Cerebellar nuclear complex (tissue), 1 donor: ENCODE data around the gene FAM111B.

Source experiments
- DNase-seq, 2 experiments: peaks; one replicate each; lab custom pipeline; 2025; lab: John Stamatoyannopoulos, UW

FAM111B gene

GRCh38 chr11:59158206-59159068, 51.4 kb downstream of the FAM111B start:
- peak in 1 of 2 experiments; percentile 8 for DNase-seq

- no peak for DNase-seq
Observed at GRCh38 chr11:59164028-59164427, 57.0 kb downstream of the FAM111B start.

DNA sequence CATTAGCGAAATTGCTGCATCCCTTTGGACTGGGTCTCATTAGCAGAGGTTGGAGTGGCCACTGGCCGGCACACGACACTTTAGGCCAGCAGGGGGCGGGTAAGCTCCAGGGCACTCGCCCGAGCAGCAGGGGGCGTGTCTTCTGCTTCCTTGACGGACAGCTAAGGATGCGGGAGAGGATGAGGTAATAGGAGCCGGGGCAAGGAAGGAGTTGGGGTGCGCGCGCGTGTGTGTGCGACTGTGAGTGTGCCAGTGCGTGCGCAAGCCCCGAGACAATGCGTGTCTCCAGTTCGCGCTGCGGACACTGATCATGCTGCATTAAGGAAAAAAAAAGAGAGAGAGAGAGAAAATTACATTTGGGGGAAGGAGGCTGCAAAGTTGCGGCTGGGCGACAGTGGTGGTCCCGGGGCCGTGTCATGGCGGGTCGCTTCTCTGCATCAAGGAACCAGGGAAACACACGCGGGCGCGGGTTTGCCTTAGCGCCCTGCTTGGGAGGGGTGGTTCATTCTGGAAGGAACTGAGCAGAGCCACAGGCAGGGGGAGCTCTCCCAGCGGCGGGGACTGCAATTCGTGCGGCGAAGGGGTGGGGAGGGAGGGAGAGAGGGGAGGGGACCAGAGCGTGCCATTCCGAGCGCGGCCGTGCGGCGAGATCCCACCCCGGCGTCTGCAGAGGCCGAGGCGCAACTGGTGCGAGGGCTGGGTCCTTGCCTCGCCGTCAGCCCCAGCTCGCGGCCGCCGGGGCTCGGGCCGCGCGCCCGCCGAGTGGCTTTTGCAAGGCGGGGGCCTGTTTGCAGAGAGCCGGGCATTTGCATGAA, 64.7 kb downstream of the FAM111B start, which contains the start of gene DTX4:
Gene DTX4 (plus strand): TSS at position 625 of the 815 bp plus-strand sequence. CDS start 464 bp downstream, outside the sequence.
- DNase-seq = peak; percentile 73 to 86

DNA sequence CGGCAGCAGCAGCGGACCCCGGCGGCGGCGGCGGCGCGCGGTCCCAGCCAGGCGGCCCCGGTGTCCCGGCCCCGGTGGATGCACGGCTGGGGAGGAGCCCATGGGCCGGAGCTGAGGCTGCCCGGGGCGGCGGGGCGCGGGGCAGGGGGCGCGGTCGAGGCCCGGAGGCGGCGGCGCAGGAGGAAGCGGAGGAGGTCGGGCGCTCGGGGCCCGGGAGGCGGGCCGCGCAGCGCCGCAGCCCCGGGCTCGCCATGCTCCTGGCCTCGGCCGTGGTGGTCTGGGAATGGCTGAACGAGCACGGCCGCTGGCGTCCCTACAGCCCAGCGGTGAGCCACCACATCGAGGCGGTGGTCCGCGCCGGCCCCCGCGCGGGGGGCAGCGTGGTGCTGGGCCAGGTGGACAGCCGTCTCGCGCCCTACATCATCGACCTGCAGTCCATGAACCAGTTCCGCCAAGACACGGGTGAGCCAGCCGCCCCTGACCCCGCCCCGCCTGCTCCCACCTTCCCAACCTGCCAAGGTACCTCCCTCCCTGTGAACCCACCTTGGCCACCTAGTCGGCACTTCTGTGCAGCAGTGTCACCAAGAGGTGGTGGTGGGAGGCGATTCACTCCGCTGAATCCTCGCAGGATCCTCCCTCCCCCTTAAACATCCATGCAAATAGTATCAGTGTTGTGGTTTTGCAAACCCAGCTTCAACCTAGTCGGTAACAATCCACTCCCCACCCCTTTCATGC, 65.5 kb downstream of the FAM111B start:
- DNase-seq = no peak

- DNase-seq = no peak
Observed at GRCh38 chr11:59173080-59173963, 66.3 kb downstream of the FAM111B start.

DNA sequence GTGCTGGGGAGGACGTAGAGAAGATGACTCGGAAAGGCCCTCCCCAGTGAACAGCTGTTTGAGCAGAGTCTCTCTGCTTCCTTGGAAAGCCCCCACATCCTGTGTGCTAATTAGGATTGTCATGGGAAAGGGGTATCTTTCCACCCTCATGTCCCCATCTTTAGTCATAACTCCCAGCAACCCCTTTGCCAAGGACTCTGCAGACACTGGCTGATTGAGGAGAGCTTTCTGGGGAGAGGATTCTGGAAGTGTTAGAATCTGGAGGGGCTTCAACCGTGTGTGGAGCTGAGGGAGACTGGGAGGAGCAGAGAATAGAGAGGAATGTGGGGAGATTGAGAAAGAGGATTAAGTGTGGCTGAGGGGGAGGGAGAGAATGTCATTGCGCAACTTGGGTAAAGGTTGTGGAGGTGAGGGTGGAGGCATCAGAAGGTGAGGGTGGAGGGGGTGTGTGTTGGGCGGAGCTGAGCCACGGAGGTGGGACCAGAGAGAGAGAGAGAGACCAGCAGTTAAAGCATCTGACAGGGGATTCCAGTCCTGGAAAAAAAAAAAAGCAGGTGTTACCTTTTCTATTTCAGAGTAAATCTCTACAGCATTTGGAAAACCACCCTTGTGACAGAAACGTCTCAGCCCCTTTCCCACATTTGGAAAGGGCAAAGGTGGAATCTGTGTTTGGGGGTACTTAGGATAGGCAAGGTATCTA, 67.1 kb downstream of the FAM111B start:
- no peak for DNase-seq

GRCh38 chr11:59174664-59175033, 67.6 kb downstream of the FAM111B start:
- no peak for DNase-seq

- no peak for DNase-seq
Observed at GRCh38 chr11:59175091-59175501, 68.1 kb downstream of the FAM111B start.

- no peak for DNase-seq
Observed at GRCh38 chr11:59176330-59176729, 69.3 kb downstream of the FAM111B start.
